ENCODE data around the gene SLC49A3.

DNA sequence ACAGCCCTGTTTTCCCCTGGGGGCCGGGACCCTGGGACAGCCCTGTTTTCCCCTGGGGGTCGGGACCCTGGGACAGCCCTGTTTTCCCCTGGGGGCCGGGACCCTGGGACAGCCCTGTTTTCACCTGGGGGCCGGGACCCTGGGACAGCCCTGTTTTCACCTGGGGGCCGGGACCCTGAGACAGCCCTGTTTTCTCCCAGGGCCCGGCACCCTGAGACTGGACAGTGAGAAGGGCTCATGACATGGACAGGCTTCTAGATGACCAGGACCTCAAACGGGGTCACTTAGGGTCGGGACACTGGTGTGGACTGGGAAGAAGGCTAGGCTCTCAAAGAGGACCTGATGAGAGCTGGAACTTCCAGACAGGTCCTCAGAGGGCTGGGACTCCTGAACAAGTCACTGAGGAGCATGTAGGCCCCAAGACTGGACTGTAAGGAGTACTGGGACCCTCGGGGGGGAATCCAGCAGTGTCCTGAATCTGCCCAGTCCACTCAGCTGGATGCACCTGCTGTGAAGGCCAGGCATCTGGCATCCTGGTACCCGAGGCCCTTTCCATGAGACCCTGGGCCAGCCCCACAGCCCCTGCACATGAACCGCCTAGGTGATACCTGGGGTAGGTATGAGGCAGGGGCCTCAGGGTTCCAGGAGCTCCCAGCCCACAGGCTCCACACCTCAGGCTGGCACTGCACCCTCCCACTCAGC, 19.1 kb upstream of the SLC49A3 start:
- TF ChIP-seq CTCF (conservative IDR thresholded peaks at IDR 0.05; ENCODE audit: low read length) (no peak), EZH2phosphoT487 (IDR thresholded peaks at IDR 0.05; ENCODE audit: borderline replicate concordance) (no peak)
